ENCODE measurements around the gene USP24.
A peak's percentile ranks its signal among the peaks of the same experiment; 100 is the strongest.

USP24 gene

DNA sequence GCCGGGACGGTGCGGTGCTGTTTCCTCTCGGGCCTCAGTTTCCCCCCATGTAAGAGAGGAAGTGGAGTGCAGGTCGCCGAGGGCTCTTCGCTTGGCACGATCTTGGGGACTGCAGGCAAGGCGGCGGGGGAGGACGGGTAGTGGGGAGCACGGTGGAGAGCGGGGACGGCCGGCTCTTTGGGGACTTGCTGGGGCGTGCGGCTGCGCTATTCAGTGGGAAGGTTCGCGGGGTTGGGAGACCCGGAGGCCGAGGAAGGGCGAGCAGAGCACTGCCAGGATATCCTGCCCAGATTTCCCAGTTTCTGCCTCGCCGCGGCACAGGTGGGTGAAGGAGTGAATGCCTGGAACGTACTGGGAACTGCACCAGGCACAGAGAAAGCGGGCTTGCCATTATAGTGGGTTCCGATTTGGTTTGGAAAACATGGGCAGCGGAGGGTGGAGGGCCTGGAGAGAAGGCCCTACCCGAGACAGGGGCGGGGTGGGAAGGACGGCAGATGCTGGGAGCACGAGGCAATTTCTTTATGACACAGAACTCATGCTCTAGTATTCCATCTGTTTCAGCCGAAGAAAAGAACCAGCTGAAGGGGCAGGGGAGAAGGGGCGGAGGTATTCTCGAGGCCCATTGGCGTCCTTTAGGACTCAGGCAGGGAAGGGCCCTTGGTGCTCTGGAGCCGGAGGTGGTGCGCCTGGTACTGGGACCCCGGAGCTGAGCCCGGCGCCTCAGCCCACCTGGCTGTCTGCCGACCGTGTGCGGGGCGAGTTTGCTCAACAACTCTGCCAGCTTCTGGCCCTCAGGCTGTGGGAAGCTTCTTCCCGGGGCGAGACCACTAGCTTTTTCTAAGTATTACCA, 174.9 kb downstream of the USP24 start:
- TF ChIP-seq, protein P1, sequence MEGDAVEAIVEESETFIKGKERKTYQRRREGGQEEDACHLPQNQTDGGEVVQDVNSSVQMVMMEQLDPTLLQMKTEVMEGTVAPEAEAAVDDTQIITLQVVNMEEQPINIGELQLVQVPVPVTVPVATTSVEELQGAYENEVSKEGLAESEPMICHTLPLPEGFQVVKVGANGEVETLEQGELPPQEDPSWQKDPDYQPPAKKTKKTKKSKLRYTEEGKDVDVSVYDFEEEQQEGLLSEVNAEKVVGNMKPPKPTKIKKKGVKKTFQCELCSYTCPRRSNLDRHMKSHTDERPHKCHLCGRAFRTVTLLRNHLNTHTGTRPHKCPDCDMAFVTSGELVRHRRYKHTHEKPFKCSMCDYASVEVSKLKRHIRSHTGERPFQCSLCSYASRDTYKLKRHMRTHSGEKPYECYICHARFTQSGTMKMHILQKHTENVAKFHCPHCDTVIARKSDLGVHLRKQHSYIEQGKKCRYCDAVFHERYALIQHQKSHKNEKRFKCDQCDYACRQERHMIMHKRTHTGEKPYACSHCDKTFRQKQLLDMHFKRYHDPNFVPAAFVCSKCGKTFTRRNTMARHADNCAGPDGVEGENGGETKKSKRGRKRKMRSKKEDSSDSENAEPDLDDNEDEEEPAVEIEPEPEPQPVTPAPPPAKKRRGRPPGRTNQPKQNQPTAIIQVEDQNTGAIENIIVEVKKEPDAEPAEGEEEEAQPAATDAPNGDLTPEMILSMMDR (conservative IDR thresholded peaks at IDR 0.05) = no peak
- no peak for TF ChIP-seq ZFX (IDR thresholded peaks at IDR 0.05)
- no peak overlapping the region for H3K27ac ChIP-seq

DNA sequence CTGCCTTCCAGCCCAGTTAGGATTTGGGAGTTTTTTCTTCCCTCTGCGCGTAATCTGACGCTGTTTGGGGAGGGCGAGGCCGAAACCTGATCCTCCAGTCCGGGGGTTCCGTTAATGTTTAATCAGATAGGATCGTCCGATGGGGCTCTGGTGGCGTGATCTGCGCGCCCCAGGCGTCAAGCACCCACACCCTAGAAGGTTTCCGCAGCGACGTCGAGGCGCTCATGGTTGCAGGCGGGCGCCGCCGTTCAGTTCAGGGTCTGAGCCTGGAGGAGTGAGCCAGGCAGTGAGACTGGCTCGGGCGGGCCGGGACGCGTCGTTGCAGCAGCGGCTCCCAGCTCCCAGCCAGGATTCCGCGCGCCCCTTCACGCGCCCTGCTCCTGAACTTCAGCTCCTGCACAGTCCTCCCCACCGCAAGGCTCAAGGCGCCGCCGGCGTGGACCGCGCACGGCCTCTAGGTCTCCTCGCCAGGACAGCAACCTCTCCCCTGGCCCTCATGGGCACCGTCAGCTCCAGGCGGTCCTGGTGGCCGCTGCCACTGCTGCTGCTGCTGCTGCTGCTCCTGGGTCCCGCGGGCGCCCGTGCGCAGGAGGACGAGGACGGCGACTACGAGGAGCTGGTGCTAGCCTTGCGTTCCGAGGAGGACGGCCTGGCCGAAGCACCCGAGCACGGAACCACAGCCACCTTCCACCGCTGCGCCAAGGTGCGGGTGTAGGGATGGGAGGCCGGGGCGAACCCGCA, 175.7 kb downstream of the USP24 start, which contains the start of gene PCSK9:
PCSK9 (plus strand) TSS at position 207 of the 741 bp plus-strand sequence; CDS start at position 497, 290 bp downstream.
- H3K27ac ChIP-seq = no peak within 1 kb of the TSS
- TF ChIP-seq, protein P1 (conservative IDR thresholded peaks at IDR 0.05) = no peak
- TF ChIP-seq ZFX (IDR thresholded peaks at IDR 0.05) = no peak

DNA sequence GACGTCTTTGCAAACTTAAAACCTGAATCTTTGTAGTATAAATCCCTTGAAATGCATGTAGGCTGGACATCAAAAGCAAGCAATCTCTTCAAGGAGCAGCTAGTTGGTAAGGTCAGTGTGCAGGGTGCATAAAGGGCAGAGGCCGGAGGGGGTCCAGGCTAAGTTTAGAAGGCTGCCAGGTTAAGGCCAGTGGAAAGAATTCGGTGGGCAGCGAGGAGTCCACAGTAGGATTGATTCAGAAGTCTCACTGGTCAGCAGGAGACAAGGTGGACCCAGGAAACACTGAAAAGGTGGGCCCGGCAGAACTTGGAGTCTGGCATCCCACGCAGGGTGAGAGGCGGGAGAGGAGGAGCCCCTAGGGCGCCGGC, 176.2 kb downstream of the USP24 start:
- TF ChIP-seq, protein P1 (conservative IDR thresholded peaks at IDR 0.05) = no peak
- TF ChIP-seq ZFX (IDR thresholded peaks at IDR 0.05) = no peak

DNA sequence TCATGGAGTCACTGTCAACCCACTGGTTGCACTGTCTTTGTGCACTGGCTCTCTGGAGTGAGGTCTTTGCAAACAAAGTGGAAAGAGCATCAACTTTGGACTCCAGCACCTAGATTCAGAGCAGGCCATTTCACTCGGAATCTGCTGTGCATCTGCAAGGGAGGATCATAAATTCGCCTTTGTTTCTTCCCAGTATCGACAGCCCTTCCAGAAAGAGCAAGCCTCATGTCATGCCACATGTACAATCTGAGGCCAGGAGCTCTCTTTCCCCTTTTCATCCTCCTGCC, 176.7 kb downstream of the USP24 start:
- TF ChIP-seq ZFX (IDR thresholded peaks at IDR 0.05) = no peak
- TF ChIP-seq, protein P1 (conservative IDR thresholded peaks at IDR 0.05) = no peak
- no peak overlapping the region for H3K27ac ChIP-seq

More for the DNA sequence above, 176.2 kb downstream of the USP24 start:
- no peak overlapping the region for H3K27ac ChIP-seq

DNA sequence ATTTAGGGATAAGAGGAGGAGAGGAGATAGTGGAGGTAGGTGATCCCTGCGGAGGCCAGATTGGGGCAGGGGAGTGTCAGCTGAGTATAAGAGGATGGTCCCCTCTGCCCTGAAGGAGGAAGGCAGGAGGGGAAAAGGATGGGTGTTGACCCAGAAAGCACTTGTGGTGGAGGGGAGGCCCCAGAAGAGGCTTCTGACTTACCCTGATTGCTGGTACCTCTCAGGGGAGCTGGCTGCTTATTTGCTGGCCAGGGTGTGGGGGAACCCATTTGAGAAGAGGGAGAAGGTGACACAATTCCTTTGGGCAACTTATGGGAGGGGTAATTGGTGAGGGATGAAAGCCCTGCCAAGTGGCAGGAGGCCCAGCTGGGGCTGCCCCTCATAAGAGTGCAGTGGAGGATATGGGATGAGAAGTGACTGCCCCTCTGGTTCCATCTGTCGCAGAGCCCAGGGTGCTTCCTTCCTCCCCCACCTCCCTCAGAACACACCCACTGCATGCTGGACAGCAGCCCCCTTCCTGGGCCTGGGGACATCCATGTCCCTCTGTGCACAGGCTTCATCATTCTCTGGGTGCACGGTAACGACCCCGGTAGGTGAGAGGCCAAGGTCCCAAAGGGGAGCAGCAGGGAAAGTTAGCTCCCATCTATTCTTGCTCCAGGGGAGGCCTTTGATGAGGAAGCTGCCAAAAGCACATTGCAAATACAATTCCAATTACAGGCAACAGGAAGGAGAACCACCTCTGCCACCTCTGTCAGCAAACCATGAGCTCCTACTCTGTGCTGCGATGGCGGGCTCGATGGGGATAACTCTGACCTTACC, 177.2 kb downstream of the USP24 start:
- H3K27ac ChIP-seq = no peak overlapping the region
- no peak for TF ChIP-seq ZFX (IDR thresholded peaks at IDR 0.05)
- TF ChIP-seq, protein P1 (conservative IDR thresholded peaks at IDR 0.05) = no peak

DNA sequence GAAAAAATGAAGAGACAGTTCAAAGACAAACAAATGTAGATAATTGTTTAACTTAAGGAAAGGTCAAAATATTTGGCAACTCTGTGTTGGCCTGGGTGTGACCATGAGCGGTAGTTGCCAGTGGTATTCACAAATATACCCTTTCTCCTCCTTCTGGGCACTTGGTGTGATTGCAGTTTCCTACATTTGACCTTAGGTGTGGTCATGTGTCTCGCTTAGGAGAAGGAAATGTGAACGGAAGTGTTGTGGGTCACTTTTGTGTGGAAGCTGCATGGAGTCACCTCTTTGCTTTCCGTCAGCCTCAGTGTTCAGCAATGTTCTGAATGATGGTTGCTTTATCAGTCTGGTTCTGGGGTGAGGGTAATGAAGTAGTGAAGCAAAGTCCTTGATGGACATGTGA, 179.3 kb downstream of the USP24 start:
- TF ChIP-seq, protein P1 (conservative IDR thresholded peaks at IDR 0.05) = peak; percentile 50
- TF ChIP-seq ZFX (IDR thresholded peaks at IDR 0.05) = no peak
- H3K27ac ChIP-seq = no peak overlapping the region

All from C4-2B (cell line).